Stimulated activated CD8-positive, alpha-beta memory T cell treated with anti-CD3 and anti-CD28 coated beads, Interleukin-15, amount 100 ng/mL, for 1 hour (primary cell): ENCODE results near the gene MEX3A.
A peak's percentile ranks its signal among the peaks of the same experiment; 100 is the strongest.

Experiments
- DNase-seq: peaks from one replicate; pipeline ENCODE4 v3.0.0-alpha.2; 2020; ENCODE audit warnings: low read depth

MEX3A gene

DNA sequence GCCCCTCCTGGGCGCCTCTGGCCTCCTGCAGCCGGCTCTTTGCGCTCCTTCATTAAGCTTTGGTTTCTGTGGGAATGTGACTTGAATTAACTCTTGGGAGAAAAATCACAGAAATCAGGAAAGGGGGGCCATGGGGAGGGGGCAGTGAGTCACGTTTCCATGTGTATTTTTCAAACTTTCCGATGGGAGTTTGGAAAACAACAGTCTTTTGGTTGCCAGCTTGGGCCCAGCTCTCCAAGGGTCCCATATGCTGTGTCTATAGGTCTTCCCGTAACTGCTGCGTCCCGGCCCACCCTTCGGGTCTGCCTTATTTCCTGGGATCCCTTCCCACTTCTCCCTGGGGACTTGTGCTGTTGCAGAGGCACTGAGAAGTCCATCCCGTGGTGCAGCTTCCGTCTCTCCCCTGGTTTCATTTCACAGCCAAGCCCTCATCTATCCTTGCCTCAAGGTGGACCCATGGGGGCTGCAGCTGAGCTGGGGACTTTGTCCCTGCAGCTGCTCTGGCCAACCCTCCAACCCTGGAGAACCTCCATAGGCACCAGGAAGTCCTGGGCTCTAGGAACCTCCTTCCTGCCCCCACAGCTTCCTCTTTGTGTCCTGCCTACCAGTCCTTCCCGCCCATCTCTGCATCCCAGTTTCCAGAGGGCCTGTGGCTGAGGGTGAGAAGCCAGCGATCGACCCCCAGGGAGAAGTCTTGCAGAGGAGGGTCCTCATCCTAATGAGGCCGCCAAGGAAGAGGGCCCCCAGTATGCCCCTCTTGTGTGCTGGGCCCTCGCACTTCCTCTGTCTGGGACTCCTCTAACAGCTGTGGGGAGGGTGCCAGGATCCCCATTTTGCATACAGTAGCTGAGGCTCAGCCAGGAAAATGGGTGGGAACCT lies 20.6 kb upstream of the MEX3A start:
- DNase-seq, result no peak

DNA sequence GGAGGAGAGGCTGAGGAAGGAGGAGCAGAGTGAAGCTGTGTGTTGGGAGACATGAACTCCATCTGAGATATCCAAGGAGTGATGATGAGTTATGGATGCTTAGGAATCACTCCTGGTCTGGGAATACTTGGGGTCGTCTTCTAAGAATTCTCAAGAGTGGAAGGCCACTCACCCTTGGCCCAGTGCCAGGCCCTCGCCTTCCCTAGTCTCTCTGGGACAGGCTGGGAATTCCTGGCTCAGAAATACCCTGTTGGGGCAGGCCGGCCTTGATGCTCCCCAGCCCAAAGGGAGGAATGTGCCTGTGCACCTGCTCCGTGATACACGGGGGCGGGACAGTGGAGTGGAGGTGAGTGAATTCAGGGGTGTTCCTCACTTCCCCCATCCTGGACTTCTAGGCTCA lies 19.6 kb upstream of the MEX3A start:
- DNase-seq, result no peak

DNA sequence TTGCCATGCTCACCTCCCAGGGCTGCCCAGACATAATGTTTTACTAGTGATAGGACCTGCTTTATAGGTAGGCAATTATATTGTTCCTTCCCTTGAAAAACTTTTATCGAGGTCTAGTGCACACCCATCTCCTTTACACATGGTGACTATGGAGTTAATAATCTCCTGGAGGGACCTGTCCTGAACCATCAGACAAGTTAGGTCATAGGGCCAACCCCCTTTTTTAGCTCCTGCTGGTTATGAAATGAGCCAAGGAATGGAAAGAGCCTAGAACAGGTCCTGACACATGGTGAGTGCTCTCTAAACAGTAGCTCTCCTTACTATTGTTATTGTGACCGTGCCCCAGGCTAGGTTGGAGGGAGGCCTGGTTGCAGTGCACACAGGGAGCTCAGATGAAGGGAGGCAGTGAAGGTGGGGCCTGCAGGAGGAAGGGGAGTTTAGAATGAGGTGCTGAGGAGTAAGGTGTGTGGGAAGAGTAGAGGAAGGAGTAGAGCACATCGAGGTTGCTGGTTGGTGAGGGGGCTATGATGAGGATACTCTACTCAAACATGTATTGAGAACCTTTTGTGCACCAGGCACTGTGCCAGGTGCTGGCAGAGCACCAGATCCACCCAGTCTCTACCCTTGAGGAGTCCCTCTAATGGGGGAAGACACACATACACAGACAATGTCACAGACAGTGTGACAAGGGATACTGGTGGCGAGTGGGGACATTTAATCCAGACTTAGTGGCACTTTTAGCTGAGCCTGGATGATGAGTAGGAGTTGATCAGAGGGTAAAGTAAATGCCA lies 18.1 kb upstream of the MEX3A start:
- DNase-seq, result no peak

- DNase-seq, result no peak
These were observed 17.0 kb upstream of the MEX3A start for GRCh38 chr1:156099282-156099681.

GRCh38 chr1:156098784-156099183 lies 16.5 kb upstream of the MEX3A start:
- no peak for DNase-seq

GRCh38 chr1:156097499-156098178 lies 15.4 kb upstream of the MEX3A start:
- no peak for DNase-seq

- peak; percentile 63 for DNase-seq
These were observed 14.6 kb upstream of the MEX3A start for GRCh38 chr1:156096640-156097391.

DNA sequence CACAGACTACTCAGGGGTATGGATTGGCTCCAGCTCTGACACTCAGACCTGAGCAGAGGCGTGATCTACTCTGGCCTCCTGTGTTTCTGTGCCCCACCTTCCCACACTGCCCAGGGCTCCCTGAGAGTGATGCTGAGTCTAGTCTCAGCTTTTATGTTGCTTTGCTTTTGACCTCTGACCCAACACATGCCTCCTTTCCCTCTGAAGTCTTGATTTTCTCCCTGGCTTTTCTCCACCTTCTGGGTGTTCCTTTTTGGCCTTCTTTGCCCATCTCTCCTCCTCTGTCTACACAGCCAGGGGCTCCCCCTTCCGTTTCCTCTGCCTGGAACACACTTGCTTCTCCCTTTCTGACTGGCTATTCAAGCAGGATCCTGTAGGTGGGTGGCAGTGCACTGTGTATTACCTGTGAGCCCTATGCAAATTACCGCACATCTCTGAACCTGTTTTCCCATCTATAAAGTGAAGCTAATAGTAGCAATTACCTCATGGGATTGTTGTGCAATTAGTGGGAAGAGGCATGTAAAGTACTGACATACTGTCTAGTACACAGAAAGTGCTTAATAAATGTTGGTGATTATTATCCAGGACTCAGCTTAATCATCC lies 13.7 kb upstream of the MEX3A start:
- no peak for DNase-seq

DNA sequence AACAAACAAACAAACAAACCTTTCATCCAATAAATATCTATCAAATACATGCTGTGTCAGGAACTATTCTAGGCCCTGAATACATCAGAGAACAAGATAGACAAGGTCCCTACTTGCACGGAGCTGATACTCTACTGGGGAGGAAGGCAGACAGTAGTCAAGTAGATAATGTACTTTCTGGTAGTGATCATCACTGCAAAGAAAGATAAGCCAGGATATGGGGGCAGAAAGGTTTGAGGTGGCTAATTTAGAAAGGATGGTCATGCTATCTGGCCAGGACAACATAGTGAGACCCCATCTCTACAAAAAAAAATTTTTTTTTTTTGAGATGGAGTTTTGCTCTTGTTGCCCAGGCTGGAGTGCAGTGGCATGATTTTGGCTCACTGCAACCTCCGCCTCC lies 9.3 kb upstream of the MEX3A start:
- no peak for DNase-seq

- DNase-seq, result peak; percentile 84
These were observed 8.5 kb upstream of the MEX3A start for GRCh38 chr1:156090840-156091188.

DNA sequence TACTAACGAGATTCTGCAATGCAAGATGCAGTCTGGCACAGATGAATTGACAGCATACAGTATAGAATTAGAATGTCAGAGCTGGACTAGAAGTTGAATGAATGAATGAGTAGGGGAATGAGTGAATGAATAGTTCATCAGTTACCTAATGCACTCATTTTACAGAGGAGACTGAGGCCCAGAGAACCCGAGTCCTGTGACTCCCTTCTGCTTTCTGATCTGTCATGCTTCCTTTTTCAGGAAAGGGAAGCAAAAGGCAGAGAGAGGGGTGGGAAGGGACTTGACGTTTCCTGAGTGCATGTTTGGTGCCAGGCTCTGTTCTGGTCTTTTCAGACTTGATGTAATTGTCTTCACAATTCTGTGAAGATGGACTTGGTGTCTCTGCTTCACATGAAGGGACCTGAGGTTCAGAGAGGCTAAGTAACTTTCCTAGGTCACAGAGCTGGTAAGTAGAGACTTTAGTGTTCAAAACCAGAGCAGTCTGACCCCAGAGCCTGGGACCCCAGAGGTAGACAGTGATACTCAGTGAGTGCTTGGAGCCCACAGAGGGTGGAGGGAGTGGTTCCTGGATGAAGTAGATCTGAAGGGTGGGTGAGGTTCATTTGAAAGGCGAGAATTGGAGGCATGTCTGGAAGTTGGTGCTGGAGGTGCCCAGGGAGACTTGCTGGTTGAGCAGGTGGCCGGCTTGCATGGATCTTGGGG lies 8.0 kb upstream of the MEX3A start:
- DNase-seq, result no peak

- DNase-seq, result no peak
These were observed 7.4 kb upstream of the MEX3A start for GRCh38 chr1:156089704-156090103.

GRCh38 chr1:156086256-156086662 lies 4.0 kb upstream of the MEX3A start:
- DNase-seq, result no peak

- no peak for DNase-seq
These were observed 1.8 kb upstream of the MEX3A start for GRCh38 chr1:156083800-156084790.

- DNase-seq, result no peak
These were observed 352 bp downstream of the MEX3A start for GRCh38 chr1:156081917-156082308.

DNA sequence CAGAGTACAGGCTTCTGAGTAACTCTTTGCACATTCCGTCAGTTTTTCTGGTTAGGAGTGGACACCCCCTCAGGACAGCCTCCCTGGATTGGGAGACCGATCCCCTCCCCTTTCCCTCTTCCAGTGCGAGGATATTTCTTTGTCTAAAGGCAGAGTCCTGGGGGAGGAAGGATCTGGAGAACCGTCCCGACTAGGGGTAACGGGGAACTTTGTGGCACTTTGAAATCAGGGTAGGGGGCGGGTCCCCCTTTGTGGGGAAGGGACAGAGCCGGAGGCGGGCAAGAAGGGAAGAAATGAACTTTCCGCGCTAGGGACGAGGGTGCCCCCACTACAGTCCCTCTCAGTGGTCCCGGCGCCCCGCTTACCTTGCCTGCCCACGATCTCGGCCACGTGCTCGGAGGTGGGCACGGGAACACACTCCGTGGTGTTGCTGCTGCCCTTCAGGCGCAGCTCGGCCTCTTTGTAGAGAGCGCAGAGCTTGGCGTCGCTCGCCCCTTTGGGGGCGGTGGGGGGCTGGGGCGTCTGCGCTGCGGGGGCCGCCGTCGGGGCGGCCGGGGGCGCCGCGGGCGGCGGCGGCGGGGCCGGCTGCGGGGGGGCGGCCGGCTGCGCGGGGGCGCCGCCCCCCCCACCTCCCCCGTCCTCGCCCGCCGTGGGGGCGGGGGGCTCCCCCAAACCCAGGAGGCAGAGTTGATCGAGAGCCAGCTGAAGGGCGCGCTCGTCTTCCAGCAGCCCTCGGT lies 917 bp downstream of the MEX3A start:
- no peak for DNase-seq

GRCh38 chr1:156080863-156081179 lies 1.4 kb downstream of the MEX3A start:
- DNase-seq, result no peak

- DNase-seq, result no peak
These were observed 1.9 kb downstream of the MEX3A start for GRCh38 chr1:156080241-156080862.

- DNase-seq, result no peak
These were observed 2.5 kb downstream of the MEX3A start for GRCh38 chr1:156079762-156080161.
